ENCODE measurements around the gene MIOS.

- TF ChIP-seq CTCF (IDR thresholded peaks at IDR 0.05) (no peak), POLR2A (IDR thresholded peaks at IDR 0.05) (no peak)
These were observed 2.9 kb upstream of the MIOS start for GRCh38 chr7:7563813-7564212.
